Endothelial cell of umbilical vein (primary cell): ENCODE measurements around the gene DCLRE1B. TPM values are rescaled to one million over a fixed set of nuclear protein-coding genes. Genes with fewer than 3 reads are reported as not detected.

Source experiments
- BruUV-seq: library from RNA; stranded (reverse); fragments of 400-500 nt; replicated peaks from 2 replicates; lab custom pipeline; 2021; lab: Mats Ljungman, UMichigan
- CTCF ChIA-PET: fragments of 300-600, 350-600 bp; sonication (Branson Sonifier 250); formaldehyde crosslinking; loops from one replicate; lab custom pipeline; 2021; ENCODE audit warnings: antibody characterized with exemption, inconsistent platforms; lab: Charles Lee
- POLR2A ChIA-PET: fragments of 300-600, 350-600 bp; sonication (Branson Sonifier 250); formaldehyde crosslinking; loops from one replicate; lab custom pipeline; 2021; ENCODE audit warnings: antibody characterized with exemption, inconsistent platforms; lab: Charles Lee
- DNase-seq: peaks from one replicate; pipeline ENCODE4 v3.0.0-alpha.2; 2011; ENCODE audit warnings: low read depth, low spot score
- FAIRE-seq: peaks from 2 replicates; lab custom pipeline; 2011; peaks lifted over from hg19 to GRCh38; lab: Jason Lieb, UNC
- H2AFZ ChIP-seq: 2 replicates; pipeline ENCODE4 v1.6.0; 2012; ENCODE audit warnings: low read depth, low read length, control low read depth, inconsistent platforms
- H3K27ac ChIP-seq: 2 replicates; pipeline ENCODE4 v1.5.1; 2011; ENCODE audit warnings: low read depth, mild to moderate bottlenecking, control low read depth, low read length, moderate library complexity; ENCODE audit not compliant: insufficient read depth
- H3K27me3 ChIP-seq, 2 experiments: 2 replicates each; pipeline versions ENCODE4 v1.6.0 to v1.6.1; 2011; ENCODE audit warnings: low read length in 2 of 2, mixed read lengths in 1 of 2; ENCODE audit not compliant: control insufficient read depth in 2 of 2, insufficient read depth in 2 of 2
- H3K36me3 ChIP-seq, 2 experiments: 2 replicates in 1 of 2; 3 replicates in 1 of 2; pipeline ENCODE4 v1.5.1; 2011; ENCODE audit warnings: low read length in 2 of 2, mild to moderate bottlenecking in 1 of 2, moderate library complexity in 1 of 2; ENCODE audit not compliant: control insufficient read depth in 2 of 2, insufficient read depth in 2 of 2; ENCODE audit errors: extremely low read depth in 1 of 2
- H3K4me1 ChIP-seq: 3 replicates; pipeline ENCODE4 v1.5.1; 2011; ENCODE audit warnings: mild to moderate bottlenecking, low read length; ENCODE audit not compliant: control insufficient read depth, insufficient read depth; ENCODE audit errors: extremely low read depth
- H3K4me2 ChIP-seq: 2 replicates; pipeline ENCODE4 v1.6.1; 2011; ENCODE audit warnings: low read length, control low read depth, mixed read lengths; ENCODE audit not compliant: insufficient read depth
- H3K4me3 ChIP-seq, 3 experiments: fragments of 200-600 bp in 1 of 3; sonication (generic), shearing (Covaris generic) in 1 of 3; replicated peaks in 1 of 3; 2 replicates each; pipeline ENCODE4 v1.5.1; 2011 to 2016; ENCODE audit warnings: control low read depth in 3 of 3, low read length in 3 of 3, mild to moderate bottlenecking in 2 of 3, inconsistent platforms in 1 of 3, low read depth in 1 of 3, moderate library complexity in 1 of 3; ENCODE audit not compliant: insufficient read depth in 1 of 3
- H3K79me2 ChIP-seq: 2 replicates; pipeline ENCODE4 v1.6.0; 2012; ENCODE audit warnings: low read length, inconsistent platforms; ENCODE audit not compliant: control insufficient read depth, insufficient read depth
- H3K9ac ChIP-seq: replicated peaks from 2 replicates; pipeline ENCODE3; 2011; ENCODE audit warnings: low read length, control low read depth; ENCODE audit not compliant: insufficient read depth; ENCODE audit errors: extremely low read depth
- H3K9me1 ChIP-seq: replicated peaks from 3 replicates; pipeline ENCODE4 v1.6.0; 2011; ENCODE audit warnings: mild to moderate bottlenecking, low read length; ENCODE audit not compliant: control insufficient read depth, insufficient read depth; ENCODE audit errors: extremely low read depth
- H3K9me3 ChIP-seq: replicated peaks from 2 replicates; pipeline ENCODE4 v1.5.1; 2012; ENCODE audit warnings: low read length, inconsistent platforms; ENCODE audit not compliant: control insufficient read depth, insufficient read depth
- H4K20me1 ChIP-seq: replicated peaks from 2 replicates; pipeline ENCODE3; 2011; ENCODE audit warnings: mild to moderate bottlenecking, low read length; ENCODE audit not compliant: control insufficient read depth, insufficient read depth; ENCODE audit errors: extremely low read depth
- EZH2 ChIP-seq: IDR thresholded peaks from 2 replicates; pipeline ENCODE4 v1.6.1; 2012; ENCODE audit warnings: borderline replicate concordance, low read depth, mild to moderate bottlenecking, moderate library complexity, low read length, inconsistent platforms; ENCODE audit not compliant: severe bottlenecking
- FOS ChIP-seq: IDR thresholded peaks from 2 replicates; pipeline ENCODE4 v1.6.1; 2011; ENCODE audit warnings: mild to moderate bottlenecking, low read length, moderate library complexity, borderline replicate concordance; ENCODE audit not compliant: insufficient read depth
- GATA2 ChIP-seq: IDR thresholded peaks from 2 replicates; pipeline ENCODE4 v1.7.0; 2011; ENCODE audit warnings: low read depth, mild to moderate bottlenecking, moderate library complexity, mixed read lengths, low read length; ENCODE audit not compliant: insufficient read length, insufficient read depth
- JUN ChIP-seq: IDR thresholded peaks from 2 replicates; pipeline ENCODE4 v1.6.1; 2011; ENCODE audit warnings: borderline replicate concordance, low read depth; ENCODE audit not compliant: insufficient read length, insufficient read depth
- MAX ChIP-seq: IDR thresholded peaks from 2 replicates; pipeline ENCODE4 v1.6.1; 2011; ENCODE audit not compliant: insufficient read depth, insufficient read length
- MYC ChIP-seq: IDR thresholded peaks from one replicate; pipeline ENCODE4 v1.6.1; 2011; ENCODE audit warnings: mild to moderate bottlenecking, low read depth, low read length
- POLR2A ChIP-seq: IDR thresholded peaks from 2 replicates; pipeline ENCODE4 v1.6.1; 2012; ENCODE audit warnings: low read depth, mild to moderate bottlenecking, control low read depth, low read length
- POLR2AphosphoS5 ChIP-seq: IDR thresholded peaks from 2 replicates; pipeline ENCODE4 v1.6.1; 2012; ENCODE audit warnings: low read depth, mild to moderate bottlenecking, control low read depth, low read length, moderate library complexity; ENCODE audit not compliant: insufficient read depth
- dilution Hi-C: fragments of 300-500 bp; cut with MboI; formaldehyde crosslinking; loops from one replicate; pipeline ENCODE4 v1.15.0; 2019; ENCODE audit warnings: low sequenced_read_pairs; ENCODE audit not compliant: extremely low pct_ligation_motif_present
- intact Hi-C: fragments of 100-400 bp; cut with micrococcal nuclease; formaldehyde crosslinking; loops from one replicate; pipeline ENCODE4 v1.10.0; 2022
- polyA plus RNA-seq, 4 experiments: library from polyadenylated mRNA; depleted of rRNA in 3 of 4; stranded (reverse) in 3 of 4; unstranded in 1 of 4; fragments of >200 nt; gene quantifications; 2 replicates each; pipeline versions ENCODE4 v1.2.1 to v1.2.3, GENCODE V29; 2011 to 2012; ENCODE audit warnings: missing spikeins in 1 of 4
- total RNA-seq: library from RNA; stranded (reverse); gene quantifications from 2 replicates; pipeline ENCODE4 v1.2.3, GENCODE V29; 2021
- TF ChIP-seq, protein P1 (sequence below), 2 donors: IDR thresholded peaks; 1 replicate in 1 of 2; 2 replicates in 1 of 2; pipeline ENCODE4 v1.5.1; 2011; ENCODE audit warnings: low read length in 2 of 2, mild to moderate bottlenecking in 2 of 2, moderate library complexity in 2 of 2, control low read depth in 1 of 2, inconsistent platforms in 1 of 2, low read depth in 1 of 2; ENCODE audit not compliant: insufficient read depth in 1 of 2; ENCODE audit errors: extremely low read depth in 1 of 2

Gene DCLRE1B
- total and polyA plus RNA-seq, 2 donors (not counting 3 experiments of a cell fraction or from before 2014, with no cell fraction given): 5.6 to 10.7 TPM

- TF ChIP-seq JUN (no peak), EZH2 (no peak), MYC (no peak), POLR2AphosphoS5 (no peak), FOS (no peak), GATA2 (no peak), MAX (no peak), POLR2A (no peak)
- TF ChIP-seq, protein P1, sequence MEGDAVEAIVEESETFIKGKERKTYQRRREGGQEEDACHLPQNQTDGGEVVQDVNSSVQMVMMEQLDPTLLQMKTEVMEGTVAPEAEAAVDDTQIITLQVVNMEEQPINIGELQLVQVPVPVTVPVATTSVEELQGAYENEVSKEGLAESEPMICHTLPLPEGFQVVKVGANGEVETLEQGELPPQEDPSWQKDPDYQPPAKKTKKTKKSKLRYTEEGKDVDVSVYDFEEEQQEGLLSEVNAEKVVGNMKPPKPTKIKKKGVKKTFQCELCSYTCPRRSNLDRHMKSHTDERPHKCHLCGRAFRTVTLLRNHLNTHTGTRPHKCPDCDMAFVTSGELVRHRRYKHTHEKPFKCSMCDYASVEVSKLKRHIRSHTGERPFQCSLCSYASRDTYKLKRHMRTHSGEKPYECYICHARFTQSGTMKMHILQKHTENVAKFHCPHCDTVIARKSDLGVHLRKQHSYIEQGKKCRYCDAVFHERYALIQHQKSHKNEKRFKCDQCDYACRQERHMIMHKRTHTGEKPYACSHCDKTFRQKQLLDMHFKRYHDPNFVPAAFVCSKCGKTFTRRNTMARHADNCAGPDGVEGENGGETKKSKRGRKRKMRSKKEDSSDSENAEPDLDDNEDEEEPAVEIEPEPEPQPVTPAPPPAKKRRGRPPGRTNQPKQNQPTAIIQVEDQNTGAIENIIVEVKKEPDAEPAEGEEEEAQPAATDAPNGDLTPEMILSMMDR (IDR thresholded peaks at IDR 0.05; ENCODE audit: extremely low read depth in 1 of 2, insufficient read depth in 1 of 2, low read depth in 1 of 2, low read length in 2 of 2): no peak
- no peaks in the 10 kb centered on the region for H3K27me3 ChIP-seq
- ChIA-PET CTCF (interaction anchor here (0.9 to 2.0 kb wide), 5 partner anchors 12 to 99 kb away, joined by 3 to 6 read pairs (median 6); partner anchors contain the start of genes AP4B1, DCLRE1B and OLFML3), POLR2A (no interaction called here)
- no peaks in the 10 kb centered on the region for H3K9me1 ChIP-seq
- H3K4me1 ChIP-seq: peaks cover 35% of the 10 kb centered on the region
- no peak overlapping the region for H3K4me2 ChIP-seq
- H4K20me1 ChIP-seq: no peaks in the 10 kb centered on the region
- no peak overlapping the region for H3K9ac ChIP-seq
- DNase-seq: no peak
- no peak overlapping the region for H3K27ac ChIP-seq
- intact Hi-C loops: no loop called here
- H3K4me3 ChIP-seq: no peak overlapping the region
- H2AFZ ChIP-seq: no peak overlapping the region
- dilution Hi-C loops: no loop called here
- no peak for FAIRE-seq
- no TSS peak for BruUV-seq
- no peaks in the 10 kb centered on the region for H3K36me3 ChIP-seq
- H3K79me2 ChIP-seq: peaks cover 94% of the 10 kb centered on the region
- no peaks in the 10 kb centered on the region for H3K9me3 ChIP-seq
These were observed 29.5 kb downstream of the DCLRE1B start for GRCh38 chr1:113934511-113935055.
